SK-N-SH (cell line): ENCODE results near the gene AGBL4.

Experiments used
- CTCF ChIP-seq: fragments of 200-600 bp; sonication (generic); IDR thresholded peaks from 2 replicates; pipeline ENCODE4 v1.6.1; 2017; ENCODE audit warnings: antibody characterized with exemption, mild to moderate bottlenecking, moderate library complexity
- FOSL2 ChIP-seq: IDR thresholded peaks from 2 replicates; pipeline ENCODE4 v1.4.0; 2012; ENCODE audit warnings: low read depth, mild to moderate bottlenecking, moderate library complexity, borderline replicate concordance
- FOXM1 ChIP-seq: IDR thresholded peaks from 2 replicates; pipeline ENCODE4 v1.4.0; 2012; ENCODE audit warnings: low read depth, mild to moderate bottlenecking
- GABPA ChIP-seq: IDR thresholded peaks from 2 replicates; pipeline ENCODE4 v1.4.0; 2012; ENCODE audit warnings: low read depth, mild to moderate bottlenecking
- JUND ChIP-seq: IDR thresholded peaks from 2 replicates; pipeline ENCODE4 v1.4.0; 2012
- MAX ChIP-seq: IDR thresholded peaks from 2 replicates; pipeline ENCODE4 v1.4.0; 2012; ENCODE audit warnings: low read depth
- MXI1 ChIP-seq: IDR thresholded peaks from 2 replicates; pipeline ENCODE4 v1.6.1; 2012; ENCODE audit warnings: mild to moderate bottlenecking, low read depth, low read length, improper control_type of control experiment
- NFIC ChIP-seq: IDR thresholded peaks from 2 replicates; pipeline ENCODE4 v1.4.0; 2012; ENCODE audit warnings: borderline replicate concordance
- POLR2AphosphoS5 ChIP-seq: IDR thresholded peaks from 2 replicates; pipeline ENCODE4 v1.6.1; 2012; ENCODE audit warnings: low read depth, low read length
- RAD21 ChIP-seq: IDR thresholded peaks from 2 replicates; pipeline ENCODE4 v1.6.1; 2012; ENCODE audit warnings: mild to moderate bottlenecking, low read length
- TAF1 ChIP-seq: IDR thresholded peaks from 2 replicates; pipeline ENCODE4 v1.6.1; 2012; ENCODE audit warnings: low read depth, mild to moderate bottlenecking, low read length, moderate library complexity, borderline replicate concordance
- TCF12 ChIP-seq: IDR thresholded peaks from 2 replicates; pipeline ENCODE4 v1.4.0; 2012
- USF2 ChIP-seq: fragments of 150-350 bp; IDR thresholded peaks from 2 replicates; pipeline ENCODE4 v1.6.1; 2017; ENCODE audit warnings: antibody characterized with exemption, low read length, low read depth, borderline replicate concordance

GRCh38 chr1:48908606-48909005, 1115.1 kb downstream of the AGBL4 start:
- TF ChIP-seq USF2 (no peak), CTCF (no peak), FOSL2 (no peak), MAX (no peak), TAF1 (no peak), TCF12 (no peak), FOXM1 (no peak), RAD21 (no peak), MXI1 (no peak), JUND (no peak), POLR2AphosphoS5 (no peak), GABPA (no peak), NFIC (no peak)
